K562 treated with DMSO at 1 percent for 4 hours (cell line): Measurements from ENCODE around the gene CPPED1. TPM values are rescaled to one million over a fixed set of nuclear protein-coding genes. Genes with fewer than 3 reads are reported as not detected.

Experiments
- total RNA-seq: library from RNA; unstranded; fragments of 300-600 nt; gene quantifications from 2 replicates; pipeline ENCODE4 v1.2.3, GENCODE V29; 2022; ENCODE audit not compliant: insufficient read depth

Gene CPPED1
- 10.8 and 14.0 TPM in 2 replicates for total RNA-seq

GRCh38 chr16:12803203-12804093 lies at the start of gene CPPED1:
TSS of gene CPPED1 (minus strand) at chr16:12803887. CDS start at chr16:12803776, 111 bp downstream.

Other genes with a start within 250 kb of the CPPED1 start
- gene SHISA9, start 97.7 kb upstream of the CPPED1 start, total RNA-seq = not detected in 2 replicates